COLO829 (cell line): ENCODE results near the gene CBR4.
"Not testable (repeated sequence)": the region's sequence is repeated elsewhere in the genome, so short reads cannot be mapped to it uniquely, and the experiment has no call there.

Experiments
- DNase-seq: peaks from one replicate; pipeline ENCODE4 v3.0.0; 2012; ENCODE audit warnings: low spot score

The CBR4 gene

GRCh38 chr4:168993714-168994510 is 16.1 kb downstream of the CBR4 start:
- peak; percentile 54 for DNase-seq

- DNase-seq = not testable (repeated sequence)
Measured at GRCh38 chr4:168992952-168993482, 17.0 kb downstream of the CBR4 start.

GRCh38 chr4:168981942-168982341 is 28.1 kb downstream of the CBR4 start:
- DNase-seq = no peak

GRCh38 chr4:168981460-168981859 is 28.6 kb downstream of the CBR4 start:
- DNase-seq = no peak

GRCh38 chr4:168979338-168979737 is 30.7 kb downstream of the CBR4 start:
- no peak for DNase-seq

- DNase-seq = no peak
Measured at GRCh38 chr4:168978001-168978700, 31.9 kb downstream of the CBR4 start.

GRCh38 chr4:168972596-168972995 is 37.5 kb downstream of the CBR4 start:
- DNase-seq = no peak

GRCh38 chr4:168960716-168961115 is 49.3 kb downstream of the CBR4 start:
- DNase-seq = no peak

- DNase-seq = no peak
Measured at GRCh38 chr4:168955674-168956073, 54.4 kb downstream of the CBR4 start.

- not testable (repeated sequence) for DNase-seq
Measured at GRCh38 chr4:168952821-168953246, 57.2 kb downstream of the CBR4 start.

GRCh38 chr4:168945291-168945690 is 64.8 kb downstream of the CBR4 start:
- no peak for DNase-seq

- no peak for DNase-seq
Measured at GRCh38 chr4:168942985-168943384, 67.1 kb downstream of the CBR4 start.
